HG03460 (cell line): ENCODE data around the gene SRPK2.
"Not testable (repeated sequence)": the region's sequence is repeated elsewhere in the genome, so short reads cannot be mapped to it uniquely, and the experiment has no call there.

Experiments
- ATAC-seq: cut with Tn5 transposase; IDR thresholded peaks from one replicate; pipeline ENCODE4 v1.9.1; 2021; ENCODE audit not compliant: unreplicated experiment

Gene SRPK2

DNA sequence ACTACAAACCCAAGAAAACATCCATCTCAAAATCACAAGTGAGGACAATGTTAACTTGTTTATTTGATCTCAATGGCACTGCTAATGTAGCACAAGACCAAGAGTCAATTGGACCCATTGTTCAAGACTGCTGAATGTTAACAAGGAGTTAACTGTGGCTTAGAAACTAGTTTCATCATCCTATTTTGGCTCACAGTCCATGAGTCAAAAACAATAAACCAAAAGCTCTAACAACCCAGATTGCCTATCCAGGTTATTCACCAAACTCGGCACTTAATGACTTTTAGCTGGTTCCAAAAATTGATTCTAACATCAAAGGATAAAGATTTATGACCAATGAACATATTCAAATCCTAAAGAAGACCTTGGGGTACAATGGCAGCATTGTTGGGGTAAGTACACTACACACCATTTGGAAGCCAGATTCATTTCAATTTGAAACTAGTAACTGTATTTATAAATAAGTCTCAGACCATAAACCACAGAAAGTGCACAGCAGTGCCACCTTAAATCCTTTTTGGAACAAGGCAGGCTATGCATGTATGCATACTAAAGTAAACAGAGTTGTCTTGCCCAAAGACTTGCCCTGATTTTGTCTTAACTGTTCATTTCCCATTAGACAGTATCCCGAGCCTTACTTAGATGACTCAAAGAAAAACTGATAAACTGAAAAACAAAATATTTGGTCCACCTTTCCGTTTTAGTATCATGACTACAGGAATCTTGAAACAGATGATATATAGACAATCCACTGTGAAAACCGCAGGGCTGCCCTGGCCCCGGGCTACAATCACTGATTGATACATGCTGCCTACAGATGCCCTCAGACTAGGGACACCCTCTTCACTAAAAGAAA, 84.5 kb downstream of the SRPK2 start:
- peak; percentile 72 for ATAC-seq

DNA sequence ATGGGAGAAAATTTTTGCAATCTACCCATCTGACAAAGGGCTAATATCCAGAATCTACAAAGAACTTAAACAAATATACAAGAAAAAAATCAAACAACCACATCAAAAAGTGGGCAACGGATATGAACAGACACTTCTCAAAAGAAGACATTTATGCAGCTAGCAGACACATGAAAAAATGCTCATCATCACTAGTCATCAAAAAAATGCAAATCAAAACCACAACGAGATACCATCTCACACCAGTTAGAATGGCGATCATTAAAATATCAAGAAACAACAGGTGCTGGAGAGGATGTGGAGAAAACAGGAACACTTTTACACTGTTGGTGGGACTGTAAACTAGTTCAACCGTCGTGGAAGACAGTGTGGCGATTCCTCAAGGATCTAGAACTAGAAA, 88.1 kb downstream of the SRPK2 start:
- not testable (repeated sequence) for ATAC-seq

DNA sequence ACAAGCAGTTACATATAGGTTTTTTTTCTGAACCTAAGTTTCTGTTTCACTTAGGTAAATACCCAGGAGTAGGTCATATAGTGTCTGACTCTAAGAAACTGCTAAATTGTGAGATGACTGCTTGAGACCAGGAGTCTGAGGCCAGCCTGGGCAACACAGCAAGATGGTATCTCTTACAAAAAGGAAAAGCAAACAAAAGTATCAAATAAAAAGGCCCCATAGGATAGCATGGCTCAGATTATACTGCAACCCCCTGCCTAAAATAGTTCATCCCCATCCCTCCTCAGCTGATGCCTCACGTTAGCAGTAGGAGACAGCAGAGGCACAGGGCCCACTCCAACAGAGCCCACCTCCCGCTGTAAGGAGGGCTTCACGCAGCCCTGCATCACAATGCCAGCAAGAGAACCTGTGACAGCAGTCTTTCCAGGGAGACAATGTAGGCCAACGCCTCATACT, 90.3 kb downstream of the SRPK2 start:
- peak; percentile 97 for ATAC-seq

DNA sequence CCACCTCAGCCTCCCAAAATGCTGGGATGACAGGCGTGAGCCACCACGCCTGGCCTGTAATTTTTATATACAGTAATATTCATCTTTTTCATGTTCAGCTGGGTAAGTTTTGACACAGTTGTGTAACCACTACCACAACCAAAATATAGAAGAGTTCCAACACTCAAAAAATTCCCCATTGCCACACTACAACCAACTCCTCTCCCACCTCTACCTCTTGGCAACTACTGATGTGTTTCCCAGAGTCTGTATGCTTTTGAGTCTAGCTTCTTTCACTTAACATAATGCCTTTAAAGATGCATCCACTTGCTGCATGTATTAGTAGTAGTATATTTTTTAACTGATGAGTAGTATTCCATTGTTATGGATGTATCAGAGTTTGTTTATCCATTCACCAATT, 90.7 kb downstream of the SRPK2 start:
- peak; percentile 46 for ATAC-seq

DNA sequence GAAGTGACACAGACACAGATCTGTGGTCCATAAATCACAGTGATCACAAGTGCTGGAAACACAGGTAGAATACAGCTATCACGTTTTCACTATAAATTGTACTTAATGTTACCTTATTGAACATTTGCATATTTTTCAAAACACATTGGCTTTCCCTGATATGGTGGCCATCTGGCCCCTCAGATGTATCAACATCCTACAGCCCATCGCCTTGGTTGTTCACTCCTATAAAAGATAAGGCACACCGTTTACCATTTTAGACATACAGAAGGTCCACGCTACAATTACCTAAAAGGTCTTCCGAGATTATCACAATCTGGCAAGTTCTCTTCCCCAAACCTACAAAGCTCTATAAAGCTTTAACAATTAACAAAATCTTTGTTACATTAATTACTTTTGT, 91.4 kb downstream of the SRPK2 start:
- no peak for ATAC-seq

DNA sequence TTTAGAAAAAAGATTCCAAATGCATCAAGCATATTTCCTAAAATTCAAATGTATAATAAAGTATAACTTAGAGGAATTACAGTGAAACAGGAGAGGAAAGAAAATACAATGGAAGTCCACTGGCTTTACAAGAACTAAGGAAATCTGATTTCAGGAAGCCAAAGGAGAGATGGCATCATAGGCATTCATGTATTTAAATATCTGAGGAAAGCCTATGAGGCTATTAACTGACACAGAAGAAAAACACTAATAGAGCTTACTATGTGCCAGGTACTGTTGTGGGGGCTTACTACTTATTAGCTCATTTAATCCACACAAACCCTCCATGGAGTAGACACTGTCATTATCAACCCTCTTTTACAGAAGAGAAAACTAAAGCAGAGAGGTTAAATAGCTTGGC, 92.2 kb downstream of the SRPK2 start:
- ATAC-seq = no peak

DNA sequence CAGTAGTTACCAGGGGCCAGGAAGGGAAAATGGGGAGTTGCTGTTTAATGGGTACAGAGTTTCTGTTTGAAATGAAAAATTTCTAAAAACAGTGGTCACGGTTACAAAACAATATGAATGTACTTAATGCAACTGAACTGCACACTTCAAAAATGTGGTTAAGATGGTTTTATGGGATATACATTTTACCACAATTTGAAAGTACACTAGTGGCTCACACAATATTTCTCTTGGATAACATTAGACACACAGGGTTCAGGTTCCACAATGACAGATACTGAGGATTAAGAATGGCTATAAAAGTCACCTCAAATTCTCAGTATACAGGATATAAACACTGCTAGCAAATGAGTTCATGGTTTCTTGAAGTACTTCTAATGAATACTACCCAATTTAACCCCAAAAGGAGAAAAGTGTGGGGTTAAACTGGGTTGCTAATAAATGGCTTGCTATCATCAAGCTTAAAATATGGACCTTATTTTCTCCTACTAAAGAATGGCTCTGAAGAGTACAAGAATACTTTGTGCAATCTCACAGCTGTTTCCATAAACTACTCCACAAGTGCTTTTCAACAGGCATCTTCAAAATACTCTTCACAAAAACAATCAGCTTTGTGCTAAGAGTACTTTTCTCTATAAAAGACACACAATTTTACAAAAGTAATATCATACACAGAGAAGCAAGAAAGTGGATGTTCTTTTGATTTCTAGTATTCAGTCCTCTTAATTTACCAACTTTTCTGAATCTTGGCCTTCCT, 92.9 kb downstream of the SRPK2 start:
- no peak for ATAC-seq

DNA sequence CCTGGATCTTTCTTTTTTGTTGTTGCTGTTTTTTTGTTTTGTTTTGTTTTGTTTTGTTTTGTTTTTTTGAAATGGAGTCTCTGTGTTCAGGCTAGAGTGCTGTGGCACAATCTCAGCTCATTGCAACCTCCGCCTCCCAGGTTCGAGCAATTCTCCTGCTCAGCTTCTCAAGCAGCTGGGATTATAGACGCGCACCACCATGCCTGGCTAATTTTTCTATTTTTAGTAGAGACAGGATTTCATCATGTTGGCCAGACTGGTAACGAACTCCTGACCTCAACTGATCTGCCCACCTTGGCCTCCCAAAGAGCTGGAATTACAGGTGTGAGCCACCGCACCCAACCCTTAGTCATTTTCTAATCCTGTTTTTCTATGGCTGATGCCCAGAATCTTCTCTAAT, 94.2 kb downstream of the SRPK2 start:
- ATAC-seq = not testable (repeated sequence)

DNA sequence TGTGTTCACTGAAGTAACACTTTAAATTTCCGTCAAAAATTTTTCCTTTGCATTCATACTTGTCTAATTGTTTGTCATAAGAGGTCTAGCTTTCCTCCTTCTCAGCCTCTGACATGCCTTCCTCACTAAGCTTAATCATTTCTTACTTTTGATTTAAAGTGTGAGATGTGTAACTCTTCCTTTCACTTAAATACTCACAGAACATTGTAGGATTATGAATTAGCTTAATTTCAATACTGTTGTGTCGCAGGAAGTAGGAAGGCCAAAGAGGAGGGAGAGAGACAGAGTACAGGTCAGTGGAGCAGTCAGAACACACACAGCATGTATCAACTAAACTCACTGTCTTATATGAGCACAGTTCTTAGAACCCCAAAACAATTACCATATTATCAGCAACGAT, 99.0 kb downstream of the SRPK2 start:
- no peak for ATAC-seq

DNA sequence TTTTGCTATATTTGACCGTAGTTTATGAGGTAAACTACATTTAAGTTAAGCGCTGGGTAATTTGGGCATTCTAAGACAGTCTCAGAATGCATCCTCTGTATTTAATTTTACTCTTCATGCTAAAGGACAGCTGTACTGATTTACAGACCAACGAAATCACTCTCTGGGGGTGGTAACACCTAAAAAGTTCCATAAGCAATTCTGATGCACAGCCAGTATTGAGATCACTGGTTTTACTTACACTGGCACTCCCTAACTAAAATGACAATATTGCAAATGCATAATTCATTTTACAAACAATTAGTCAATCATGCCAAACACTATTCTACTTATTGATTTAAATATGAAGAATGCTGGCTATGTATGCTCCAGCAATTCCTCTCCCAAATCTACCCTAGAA, 102.3 kb downstream of the SRPK2 start:
- ATAC-seq = no peak

DNA sequence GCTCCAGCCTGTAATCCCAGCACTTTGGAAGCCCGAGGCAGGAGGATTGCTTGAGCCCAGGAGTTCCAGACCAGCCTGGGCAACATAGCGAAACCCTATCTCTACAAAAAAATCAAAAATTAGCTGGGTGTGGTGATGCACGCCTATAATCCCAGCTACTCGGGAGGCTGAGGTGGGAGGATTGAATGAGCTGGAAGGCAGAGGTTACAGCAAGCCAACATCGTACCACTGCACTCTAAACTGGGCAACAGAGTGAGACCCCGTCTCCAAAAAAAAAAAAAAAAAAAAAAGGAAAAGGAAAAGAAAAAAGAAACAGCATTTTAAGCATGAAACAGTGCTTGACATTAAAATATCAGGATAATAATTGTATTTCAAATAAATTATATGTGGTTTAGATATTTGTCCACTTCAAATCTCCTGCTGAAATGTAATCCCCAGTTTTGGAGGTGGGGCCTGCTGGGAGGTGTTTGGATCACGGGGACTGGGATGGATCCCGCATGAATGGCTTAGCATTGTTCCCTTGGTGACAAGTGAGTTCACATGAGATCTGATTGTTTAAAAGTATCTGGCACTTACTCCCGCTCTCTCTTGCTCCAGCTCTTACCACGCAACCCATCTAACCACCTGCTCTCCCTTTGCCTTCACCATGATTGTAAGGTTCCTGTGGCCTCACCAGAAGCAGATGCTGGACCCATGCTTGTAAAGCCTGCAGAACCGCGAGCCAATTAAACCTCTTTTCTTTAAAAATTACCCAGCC, 103.4 kb downstream of the SRPK2 start:
- no peak for ATAC-seq

DNA sequence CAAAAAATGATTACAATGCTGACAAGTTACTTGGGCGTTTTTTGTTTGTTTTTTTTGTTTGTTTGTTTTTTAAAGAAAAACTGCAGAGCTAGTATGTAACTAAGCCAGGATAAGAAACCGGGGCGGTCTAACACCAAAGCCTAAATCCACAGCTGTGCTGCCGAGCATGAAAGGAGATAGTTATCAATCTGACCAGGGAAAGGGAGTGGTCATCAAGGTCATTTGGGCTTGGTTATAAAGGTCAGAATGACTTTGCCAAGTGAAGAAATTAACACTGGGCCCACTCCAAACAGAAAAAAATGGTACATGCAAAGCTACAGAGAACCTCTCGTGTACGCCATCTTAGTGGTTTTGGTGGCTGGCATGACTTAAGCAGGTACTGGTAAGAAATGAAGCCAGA, 104.7 kb downstream of the SRPK2 start:
- ATAC-seq = no peak

DNA sequence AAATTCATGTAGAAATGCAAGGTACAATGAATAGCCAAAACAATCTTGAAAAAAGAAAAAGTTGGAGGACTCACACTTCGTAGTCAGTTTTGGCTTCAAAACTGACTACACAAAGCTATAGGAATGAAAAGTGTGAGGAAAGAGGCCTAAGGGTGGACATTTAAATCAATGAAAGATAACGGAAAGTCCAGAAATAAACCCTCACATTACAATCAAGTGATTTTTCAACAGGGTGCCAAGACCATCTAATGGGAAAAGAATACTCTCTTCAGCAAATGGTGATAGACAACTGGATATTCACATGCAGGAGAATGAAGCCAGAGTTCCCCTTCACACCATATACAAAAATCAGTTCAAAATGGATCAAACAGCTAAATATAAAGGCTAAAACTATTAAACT, 106.8 kb downstream of the SRPK2 start:
- no peak for ATAC-seq

DNA sequence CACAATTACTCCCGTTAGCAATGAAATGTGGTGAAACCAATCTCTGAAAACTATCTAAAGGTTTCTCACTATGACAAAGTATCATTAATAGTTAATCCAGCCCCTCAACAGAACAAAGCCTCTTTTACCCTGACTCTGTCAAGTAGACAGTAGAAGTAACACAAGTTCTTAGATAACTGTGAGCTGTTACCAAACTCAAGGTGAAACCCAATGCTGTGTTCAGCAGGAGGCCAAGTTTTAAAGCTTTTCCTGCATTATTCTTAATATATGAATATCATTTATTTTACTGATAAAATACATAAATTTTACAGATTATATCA, 109.1 kb downstream of the SRPK2 start:
- peak; percentile 91 for ATAC-seq

DNA sequence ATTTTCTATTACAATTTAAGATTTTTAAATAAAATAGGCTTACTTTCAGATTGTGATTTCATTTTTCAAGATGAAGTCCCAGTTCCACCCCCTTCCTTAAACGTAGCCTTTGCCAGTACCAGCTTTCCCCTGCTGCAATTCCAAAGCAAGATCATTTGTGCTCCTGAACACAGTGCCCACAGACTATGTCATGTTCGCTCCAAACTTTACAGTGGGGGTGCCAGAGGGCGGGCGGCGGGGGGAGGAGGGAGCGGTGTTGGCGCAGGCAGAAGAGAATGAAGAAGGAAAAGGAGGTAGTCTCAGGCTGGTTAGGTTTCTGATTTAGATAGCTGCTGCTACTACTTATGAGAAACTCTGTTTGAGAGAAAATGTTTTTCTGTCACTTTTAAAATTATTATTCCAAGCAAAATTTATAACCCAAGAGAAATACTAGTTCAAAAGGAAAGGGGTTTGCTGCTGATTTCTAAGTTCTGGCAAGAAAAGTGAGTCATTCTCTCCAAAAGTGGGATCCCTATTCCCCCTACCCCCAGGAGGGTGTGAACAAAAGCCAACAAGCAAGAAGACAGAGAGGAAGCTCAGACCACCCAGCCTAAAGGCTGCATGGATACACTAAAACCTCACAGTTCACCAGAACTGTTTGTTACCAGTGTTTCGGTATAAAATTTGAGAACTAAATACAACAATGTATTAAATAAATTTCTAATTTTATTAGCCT, 109.6 kb downstream of the SRPK2 start:
- peak; percentile 56 for ATAC-seq

DNA sequence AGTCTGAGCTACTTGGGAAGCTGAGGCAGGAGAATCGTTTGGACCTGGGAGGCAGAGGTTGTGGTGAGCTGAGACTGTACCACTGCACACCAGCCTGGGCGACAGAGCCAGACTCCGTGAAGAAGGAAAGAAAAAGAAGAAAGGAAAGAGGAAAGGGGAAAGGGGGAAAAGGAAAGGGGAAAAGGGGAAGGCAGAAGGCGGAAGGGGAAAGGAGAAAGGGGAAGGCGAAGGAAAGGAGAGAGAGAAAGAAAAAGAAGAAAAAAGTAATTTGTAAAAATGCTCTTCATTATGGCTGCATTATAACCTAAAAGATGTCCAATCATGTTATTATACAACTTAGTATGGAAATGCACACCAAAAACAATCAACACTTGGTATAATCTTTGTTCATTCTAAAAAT, 110.2 kb downstream of the SRPK2 start:
- ATAC-seq = no peak

DNA sequence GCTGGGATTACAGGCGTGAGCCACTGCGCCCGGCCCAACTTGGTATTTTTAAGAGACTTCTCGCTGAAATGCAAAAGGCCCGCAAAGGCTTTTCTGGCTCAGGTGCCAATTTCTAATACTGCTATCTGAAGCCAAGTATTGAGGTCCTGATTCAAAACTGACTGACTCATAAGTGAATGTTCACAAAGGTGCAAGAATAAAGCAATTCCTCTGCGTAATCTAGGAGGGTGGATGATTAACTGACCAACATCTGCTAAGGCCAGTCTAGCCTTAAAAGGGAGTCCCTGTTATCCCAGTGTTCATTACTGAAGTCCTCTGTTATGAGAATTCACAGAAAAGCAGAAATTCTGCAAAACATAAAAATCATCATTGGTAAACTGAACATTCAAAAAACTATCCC, 111.4 kb downstream of the SRPK2 start:
- no peak for ATAC-seq

DNA sequence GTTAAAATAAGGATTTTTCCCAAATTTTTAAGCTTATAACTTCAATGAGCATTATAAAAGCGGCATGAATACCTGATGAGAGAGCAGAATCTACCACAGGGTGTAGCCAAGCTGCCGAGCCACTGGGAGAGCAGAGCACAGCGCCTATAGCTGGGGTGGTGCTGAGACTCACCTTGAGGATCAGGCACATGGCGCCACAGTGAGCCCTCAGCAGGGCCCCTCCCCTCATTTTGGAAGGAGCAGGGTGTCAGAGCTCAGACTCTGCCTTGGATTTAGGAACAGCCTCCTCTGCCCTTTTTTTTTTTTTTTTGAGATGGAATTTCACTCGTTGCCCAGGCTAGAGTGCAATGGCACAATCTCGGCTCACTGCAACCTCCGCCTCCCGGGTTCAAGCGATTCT, 118.6 kb downstream of the SRPK2 start:
- no peak for ATAC-seq

DNA sequence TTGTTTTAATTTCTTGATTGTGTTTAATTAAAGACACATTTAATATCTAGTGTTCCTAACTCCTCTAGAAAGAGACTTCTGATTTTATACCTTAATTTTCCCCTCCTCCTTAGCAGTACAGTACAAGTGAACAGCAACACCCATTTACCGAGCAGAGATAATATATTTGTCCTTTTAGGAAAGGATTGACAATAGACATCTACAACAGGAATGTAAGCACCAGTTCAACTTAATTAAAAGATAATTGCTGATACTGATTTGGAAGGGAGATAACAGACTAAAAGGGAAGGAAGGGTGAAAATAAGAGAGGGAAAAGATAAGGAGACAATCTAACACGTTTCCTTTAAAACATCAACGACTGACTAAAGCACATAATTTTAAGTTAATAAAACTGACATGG, 119.3 kb downstream of the SRPK2 start:
- peak; percentile 22 for ATAC-seq

DNA sequence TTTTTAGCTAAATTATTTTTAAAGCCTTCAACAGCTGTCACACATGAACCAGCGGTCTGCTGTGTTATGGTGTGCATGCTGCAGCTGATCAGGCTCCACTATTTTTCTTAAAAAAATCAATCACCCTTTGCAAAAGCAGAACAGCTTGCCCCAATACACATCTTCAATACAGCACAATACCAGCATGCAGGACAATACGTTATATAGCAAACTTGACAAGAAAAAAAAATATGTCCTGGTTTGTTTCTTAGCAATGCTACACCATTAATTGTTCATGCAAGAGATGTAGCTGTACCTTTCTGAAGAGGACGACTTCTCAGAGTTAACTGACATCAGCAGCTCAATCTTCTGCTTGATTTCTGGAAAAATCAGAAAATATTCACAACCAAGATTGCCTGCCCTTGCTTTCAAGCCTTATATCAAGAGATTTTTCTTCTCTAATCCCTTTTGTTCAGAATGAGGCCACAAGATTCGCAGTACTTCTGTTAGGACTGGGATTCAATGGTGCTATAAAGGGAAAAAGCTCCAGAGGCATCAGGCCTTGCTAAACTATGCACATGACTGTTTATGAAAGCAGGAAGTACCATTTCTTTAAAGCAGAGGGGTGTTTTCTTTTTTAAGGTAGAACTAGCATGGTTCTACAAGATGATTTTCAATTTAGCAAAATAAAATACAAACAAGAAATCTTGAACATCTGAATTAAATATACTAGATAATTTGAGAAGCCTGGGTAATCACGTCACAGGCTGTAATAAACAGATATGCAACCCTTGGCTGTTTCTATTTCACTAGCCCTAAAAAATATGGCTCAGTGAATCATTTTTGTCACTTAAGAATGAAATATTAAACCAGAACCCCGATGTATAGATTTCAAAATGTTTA, 120.0 kb downstream of the SRPK2 start:
- peak; percentile 75 for ATAC-seq
